NCI-H345 treated with DMSO at 0.1 percent for 48 hours (cell line): ENCODE data around the gene FN1.
"Not testable (repeated sequence)": the region's sequence is repeated elsewhere in the genome, so short reads cannot be mapped to it uniquely, and the experiment has no call there.

ENCODE experiments used
- DNase-seq: peaks from one replicate; lab custom pipeline; 2025; ENCODE audit not compliant: unreplicated experiment; lab: John Stamatoyannopoulos, UW

FN1 gene

DNA sequence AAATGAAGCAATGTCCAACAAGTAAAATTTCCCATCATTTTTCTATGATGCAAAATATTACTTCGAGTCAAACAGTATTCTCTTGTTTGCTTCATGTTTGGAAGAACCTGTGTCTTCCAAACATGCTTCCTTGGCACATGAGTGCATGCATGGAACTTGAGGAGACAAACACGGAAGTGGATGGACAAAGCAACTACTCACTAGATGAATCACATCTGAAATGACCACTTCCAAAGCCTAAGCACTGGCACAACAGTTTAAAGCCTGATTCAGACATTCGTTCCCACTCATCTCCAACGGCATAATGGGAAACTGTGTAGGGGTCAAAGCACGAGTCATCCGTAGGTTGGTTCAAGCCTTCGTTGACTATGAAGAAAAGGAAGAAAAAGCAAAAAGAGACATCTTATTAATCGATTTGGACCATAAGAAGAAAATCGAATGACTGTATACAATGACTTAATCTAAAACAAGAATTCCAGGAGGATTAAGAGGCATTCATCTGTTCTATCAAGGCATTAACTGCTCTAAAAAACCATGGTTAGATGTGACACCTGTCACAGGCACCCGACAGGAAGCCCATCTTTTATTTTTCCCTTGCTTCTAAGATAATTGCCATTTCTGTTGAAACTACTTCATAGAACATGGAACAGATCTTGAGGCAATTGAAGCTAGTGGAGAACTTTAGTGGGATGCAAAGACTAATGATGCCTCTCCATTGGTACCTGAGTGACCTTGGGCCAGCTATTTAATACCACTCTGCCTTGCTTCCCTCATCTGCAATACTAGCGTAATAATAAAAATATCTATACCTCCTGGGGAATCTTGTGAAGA is 68.0 kb downstream of the FN1 start:
- no peak for DNase-seq

DNA sequence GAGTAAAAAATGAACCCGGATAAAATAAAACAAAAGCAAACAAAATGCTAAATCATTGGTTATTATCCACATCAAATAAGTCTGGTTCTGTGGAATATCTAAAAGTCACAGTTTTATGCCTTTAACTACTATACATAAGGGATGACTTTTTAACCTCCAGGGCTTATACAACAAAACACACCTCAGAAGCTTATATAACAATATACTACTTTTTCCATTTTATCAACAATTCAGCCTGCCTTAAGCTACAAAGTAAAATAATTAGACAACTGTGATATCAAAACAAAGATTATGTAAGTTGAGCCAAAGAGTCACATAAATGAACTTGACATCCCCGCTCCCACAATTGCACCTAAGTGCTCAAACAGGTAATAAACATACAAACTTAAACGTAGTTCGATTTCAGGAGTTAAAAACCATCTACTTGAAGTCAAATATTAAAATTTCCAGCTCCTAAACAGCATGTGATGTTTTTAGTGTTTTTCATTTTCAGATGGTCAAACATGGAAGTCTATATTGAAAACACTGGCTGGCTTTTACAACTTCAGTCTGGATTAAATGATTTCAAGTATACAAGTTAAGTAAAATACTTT is 69.3 kb downstream of the FN1 start:
- DNase-seq = no peak

DNA sequence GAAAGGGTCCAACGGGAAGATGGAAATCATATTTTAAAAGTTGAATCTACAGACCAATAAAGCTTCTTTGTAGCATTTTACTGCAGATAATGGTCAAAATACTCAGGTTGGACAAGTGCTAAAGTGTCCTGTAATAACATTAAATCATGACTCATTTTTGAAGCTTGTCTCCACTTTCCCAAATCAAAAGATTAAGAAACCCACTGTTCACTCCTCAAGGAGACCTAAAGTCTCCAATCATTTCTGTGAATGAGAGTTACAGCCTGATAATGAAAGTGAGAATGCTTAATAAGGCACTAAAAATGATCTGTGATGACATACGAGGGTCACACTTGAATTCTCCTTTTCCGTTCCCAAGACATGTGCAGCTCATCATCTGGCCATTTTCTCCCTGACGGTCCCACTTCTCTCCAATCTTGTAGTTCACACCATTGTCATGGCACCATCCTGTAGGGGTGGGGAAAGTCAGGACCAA is 70.6 kb downstream of the FN1 start:
- DNase-seq = no peak

DNA sequence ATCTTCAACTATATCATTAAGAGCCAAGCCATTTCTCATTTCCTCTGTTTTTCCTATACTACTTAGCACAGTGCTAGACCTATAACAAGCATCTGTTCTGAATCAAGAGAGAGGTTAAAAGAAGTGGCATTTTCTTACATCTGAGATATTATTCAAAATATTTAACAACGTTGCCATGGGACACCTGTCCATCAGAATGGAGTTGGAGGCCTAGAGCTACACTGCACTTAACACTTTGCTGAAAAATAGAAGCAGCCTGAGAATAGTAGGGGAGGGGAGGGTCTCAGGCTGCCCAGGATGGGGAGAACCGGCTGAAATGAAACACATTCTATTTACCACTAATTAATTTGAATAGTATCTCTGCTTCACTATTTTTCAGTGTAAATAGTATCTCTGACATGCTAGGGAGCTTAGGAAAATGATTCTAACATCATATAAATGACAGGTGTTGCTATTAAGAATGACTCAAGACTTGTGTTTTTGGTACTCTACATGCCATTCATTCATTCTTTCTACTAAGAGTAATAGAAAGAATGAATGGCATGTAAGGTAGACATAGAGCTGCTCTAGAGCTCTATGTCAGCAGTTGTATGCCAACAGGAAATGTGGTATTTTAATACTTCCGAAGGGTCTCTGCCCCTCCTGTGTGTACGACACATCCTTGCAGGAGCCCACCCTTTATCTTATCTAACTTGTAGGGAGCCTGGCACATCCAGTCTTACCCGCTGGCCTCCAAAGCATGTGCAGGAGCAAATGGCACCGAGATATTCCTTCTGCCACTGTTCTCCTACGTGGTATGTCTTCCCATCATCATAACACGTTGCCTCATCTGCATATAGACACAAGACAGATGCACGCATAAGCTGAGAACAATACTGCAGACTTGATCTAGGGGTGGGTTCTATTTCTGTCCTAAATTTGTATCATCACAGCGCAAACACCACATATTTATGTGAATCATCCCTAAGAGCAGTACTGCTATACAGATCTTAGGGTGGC is 71.4 kb downstream of the FN1 start:
- DNase-seq = no peak

DNA sequence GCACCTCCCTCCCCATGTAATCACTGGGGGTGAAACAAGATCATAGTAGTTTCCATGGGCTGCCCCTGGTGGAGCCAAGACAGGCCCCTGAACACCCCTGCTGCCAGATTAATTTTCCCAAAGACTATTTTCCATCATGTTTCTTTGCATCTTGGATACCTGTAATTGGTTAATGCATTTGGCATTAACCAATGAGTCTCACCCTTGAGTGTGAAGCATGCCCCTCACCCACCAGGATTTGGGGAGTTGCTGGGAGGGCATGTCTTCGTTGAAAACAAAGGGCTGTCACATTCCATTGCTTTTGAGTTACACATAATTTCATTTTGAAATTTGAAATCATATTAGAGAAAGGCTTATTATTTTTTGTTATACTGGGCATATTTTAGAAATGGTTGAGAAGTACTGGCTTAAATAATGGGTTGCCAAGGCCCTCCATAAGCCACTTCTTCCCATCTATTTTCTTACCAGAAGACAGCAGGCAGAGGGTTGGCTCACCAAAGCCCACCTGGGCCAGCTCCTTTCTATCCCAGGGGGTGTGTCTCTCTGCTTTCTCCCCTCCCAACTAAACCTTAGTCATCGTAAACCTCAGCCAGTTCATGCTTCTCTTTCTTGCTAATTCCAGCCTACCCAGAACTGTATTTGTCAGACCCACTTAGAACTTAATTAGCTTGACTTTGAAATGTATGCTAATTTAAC is 72.3 kb downstream of the FN1 start:
- DNase-seq = no peak

DNA sequence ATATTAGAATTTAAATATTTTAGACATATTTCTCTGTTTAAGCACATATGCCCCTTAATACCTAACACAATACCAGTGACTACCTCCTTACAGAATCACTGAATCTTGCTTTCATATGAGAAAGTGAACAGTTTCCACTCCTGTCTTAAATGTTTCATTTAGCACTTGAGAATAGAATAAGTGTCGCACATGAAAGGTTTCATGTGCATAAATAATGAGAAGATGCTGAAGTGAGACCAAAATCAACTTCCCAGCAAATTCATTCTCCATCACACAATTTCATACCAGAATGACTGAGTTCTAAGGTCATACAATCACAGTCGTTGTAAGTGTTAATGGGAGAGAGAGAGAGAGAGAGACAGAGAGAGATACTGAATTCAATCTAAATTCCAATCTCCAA is 72.8 kb downstream of the FN1 start:
- DNase-seq = no peak

DNA sequence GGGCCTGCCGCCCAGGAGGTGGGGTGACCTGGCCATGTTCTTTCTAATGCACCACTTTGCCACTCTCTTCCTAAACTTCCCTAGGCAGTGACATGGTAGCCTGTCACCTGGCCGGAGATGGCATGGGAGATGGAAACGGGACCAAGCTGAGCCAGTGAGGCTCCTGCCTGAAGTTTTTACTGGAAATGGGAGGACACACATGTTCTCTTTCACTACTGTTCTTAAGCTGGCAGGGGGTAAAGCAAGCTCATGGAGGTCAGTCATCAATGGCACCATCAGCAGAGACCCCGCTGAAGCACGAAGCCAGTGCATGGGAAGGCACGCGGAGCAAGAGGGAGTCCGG is 73.3 kb downstream of the FN1 start:
- DNase-seq = no peak

DNA sequence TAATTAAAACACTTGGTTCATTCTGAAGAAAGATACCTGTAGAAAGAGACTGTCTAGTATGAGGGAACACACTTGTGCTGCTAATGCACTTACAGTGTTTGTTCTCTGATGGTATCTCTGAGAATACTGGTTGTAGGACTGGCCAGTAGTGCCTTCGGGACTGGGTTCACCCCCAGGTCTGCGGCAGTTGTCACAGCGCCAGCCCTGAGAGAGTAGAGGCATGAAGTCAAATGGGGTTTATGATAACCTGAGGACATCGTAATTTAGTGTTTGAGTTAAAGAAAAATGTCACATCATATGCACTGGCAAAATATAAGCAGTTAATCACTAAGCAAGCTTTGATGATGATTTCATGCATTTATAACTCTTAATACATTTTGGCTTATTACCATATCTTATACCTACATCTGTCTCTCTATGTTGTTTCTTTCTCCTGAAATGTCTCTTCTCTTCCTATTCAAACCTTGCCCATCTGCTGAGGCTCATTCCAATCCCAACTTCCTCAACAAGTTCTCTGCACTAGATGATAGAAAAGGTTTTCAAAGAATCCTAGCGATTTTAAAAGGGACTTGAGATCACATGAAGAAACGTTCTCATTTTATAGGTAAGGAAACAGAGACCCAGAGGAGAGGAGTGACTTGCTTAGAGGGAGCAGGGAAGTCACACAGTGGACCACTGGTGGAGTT is 73.8 kb downstream of the FN1 start:
- no peak for DNase-seq

DNA sequence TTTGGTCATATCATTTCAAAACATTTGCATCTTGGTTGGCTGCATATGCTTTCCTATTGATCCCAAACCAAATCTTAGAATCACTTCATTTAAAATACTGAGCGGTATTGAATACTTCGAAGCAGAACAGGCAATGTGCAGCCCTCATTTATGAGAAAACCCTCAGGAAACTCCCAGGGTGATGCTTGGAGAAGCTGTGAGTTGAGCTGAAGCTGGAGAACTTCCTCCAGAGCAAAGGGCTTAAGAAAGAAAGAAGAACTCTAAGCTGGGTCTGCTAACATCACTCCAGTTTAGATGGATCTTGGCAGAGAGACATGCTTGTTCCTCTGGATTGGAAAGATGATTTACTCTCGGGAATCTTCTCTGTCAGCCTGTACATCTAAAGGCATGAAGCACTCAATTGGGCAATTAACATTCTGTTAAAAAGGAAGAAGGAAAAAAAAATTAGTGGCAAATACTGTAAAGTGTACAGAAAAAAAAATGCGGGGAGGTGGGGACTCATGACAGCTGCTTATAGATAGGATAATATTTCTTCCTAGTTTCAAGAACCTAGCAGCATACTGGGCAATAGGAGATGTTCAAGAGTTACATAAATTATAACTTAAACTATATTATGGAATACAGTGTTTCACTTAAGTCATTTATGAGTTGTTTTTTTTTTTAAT is 74.5 kb downstream of the FN1 start:
- DNase-seq = no peak

DNA sequence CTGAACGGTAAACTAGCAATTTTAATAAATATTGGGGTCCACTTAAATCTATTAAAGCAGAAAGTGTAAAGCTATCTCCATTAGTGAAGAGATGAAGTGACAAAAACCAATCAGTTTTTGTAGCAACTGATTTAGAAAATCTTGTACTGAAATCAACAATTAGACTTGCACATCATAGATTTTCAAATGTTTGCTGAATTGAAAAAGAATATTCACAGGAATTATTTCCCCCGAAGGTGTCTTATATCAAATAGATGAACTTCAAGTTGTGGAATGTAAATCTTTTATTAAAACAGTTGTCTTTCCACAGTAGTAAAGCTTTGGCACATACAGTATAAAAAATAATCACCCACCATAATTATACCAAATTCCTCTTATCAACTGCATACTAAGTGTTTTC is 75.3 kb downstream of the FN1 start:
- no peak for DNase-seq

DNA sequence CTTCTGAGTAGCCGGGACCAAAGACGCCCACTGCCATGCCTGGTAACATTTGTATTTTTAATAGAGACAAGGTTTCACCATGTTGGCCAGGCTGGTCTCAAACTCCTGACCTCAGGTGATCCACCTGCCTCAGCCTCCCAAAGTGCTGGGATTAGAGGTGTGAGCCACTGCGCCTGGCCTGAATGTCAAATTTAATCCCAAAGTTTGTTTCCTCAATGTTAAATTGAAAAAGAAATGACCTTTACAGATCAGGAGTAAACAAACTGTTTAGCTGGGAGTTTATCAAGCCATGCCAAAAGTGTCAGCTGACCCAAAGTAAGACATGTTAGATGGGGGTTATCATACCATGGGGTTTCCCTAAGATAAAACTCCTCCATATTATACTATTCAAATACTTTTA is 75.8 kb downstream of the FN1 start:
- DNase-seq = not testable (repeated sequence)

DNA sequence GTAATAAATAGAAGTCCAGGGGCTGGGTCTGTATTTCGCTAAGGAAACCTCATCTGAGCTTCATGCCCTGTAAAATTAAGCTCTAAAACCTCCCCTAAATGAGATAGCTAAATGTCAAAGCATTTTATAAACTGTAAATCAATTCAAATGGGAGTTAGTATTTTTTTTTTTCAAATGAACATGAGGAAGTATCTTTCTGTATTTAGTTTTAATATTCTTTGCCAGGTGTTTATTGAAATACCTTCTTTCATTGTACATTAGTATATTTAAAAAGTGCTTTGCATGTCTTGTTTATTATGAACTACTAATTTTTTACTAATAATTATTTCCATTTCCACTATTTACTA is 76.3 kb downstream of the FN1 start:
- no peak for DNase-seq

DNA sequence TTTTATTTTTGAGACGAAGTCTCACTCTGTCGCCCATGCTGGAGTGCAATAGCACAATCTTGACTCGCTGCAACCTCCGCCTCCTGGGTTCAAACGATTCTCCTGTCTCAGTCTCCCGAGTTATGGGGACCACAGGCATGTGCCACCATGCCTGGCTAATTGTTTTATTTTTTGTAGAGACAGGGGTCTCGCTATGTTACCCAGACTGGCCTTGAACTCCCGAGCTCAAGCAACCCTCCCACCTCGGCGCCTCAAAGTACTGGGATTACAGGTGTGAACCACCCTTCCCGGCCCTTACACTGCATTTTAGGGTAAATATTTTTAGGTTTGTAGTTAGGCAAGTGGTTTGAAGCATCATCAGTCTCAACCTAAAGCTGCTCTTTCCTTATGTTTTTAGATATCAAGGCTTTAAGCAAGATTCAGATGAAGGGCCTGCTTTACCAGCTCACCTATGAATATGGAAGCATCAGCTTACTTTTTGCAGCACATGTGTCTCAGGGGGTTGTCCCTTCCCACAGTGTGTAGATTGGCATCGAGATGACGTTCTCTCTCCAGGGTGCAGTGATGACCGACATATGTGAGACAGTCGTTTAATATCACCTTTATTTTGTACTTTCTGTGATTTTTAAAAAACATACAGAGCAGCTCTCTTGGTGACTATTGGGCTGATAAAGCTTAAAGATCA is 76.8 kb downstream of the FN1 start:
- DNase-seq = no peak

DNA sequence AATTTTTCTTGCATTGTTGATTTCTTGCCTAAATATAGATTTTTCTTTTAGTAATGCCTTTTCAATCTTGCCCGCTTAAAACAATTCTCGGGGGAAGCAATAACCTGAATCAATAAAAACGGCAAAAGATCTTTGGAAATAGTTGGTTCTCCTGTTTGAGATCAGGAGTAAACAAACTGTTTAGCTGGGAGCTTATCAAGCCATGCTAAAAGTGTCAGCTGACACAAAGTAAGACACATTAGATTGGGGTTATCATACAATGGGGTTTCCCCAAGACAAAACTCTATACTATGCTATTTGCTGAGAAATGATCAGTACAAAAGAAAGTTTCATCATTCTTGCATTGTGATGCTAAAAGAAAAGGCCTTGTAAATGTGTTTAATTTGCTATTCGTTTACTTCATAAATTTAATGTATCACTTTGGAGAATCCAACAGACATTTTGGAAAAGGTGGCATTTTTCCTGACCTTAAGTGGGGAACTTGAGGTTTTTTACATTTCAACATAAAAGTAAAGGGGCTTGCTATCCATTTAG is 77.5 kb downstream of the FN1 start:
- no peak for DNase-seq

DNA sequence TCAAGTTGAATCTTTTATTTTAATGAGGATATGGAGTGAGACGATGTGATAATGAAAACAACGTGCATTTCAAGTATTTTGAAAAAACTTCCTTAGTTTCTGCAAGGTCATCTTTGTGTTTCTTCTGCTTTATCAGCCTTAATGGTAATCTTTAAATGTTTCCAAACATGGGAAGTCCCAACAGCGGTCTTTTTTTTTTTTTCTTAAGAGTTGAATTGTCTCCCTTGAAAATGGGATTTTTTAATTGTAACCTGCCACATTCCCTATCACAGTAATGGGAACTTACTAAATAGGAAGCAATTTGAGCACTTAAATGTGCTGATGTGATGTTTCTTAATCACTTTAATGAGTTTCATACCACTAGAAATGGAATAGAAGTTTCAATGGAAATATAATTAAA is 78.2 kb downstream of the FN1 start:
- DNase-seq = no peak

DNA sequence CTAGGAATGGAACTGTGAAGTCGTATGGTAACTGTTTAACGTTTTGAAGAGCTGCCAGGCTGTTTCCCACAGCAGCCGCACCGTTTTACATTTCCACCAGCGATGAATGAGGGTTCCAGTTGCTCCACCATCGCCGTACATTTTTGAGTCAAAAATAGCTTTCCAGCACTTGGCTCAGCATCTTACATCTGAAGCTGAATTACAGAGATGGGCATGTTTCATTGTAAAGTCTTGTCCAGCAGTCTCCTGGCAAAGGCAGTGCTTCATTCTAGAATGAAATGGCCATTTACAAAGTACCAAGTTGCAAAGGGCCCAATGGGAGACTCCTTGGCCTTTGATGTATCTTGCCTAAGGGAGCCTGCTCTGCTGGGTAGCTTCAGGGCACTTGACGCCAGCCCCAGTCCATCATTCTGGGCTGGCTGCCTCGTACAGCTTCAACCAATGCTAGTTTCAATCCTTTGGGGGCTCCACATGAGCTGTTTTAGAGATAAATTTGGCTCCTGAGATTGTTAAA is 78.9 kb downstream of the FN1 start:
- DNase-seq = no peak

DNA sequence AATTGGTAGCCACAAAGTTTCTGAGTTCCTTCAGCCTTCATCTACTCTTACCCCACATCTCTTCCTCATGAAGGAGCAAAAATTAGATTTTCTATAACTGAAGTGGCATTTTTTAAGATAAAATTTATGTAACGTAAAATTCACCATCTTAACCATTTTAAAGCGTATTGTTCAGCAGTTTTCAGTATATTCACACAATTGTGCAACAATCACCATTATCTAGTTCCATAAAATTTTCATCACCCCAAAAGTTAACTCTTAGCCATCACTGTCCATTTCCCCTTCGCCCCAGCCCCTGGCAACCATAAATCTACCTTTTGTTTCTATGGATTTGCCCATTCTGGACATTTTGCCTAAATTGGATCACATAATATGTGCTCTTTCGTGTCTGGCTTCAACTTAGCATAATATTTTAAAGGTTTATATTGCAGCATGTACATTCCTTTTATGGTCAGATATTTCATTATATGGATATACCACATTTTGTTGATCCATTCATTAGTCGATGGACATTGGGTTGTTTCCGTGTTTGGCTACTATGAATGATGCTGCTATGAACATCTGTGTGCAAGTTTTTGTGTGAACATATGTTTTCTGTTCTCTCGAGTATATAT is 79.4 kb downstream of the FN1 start:
- no peak for DNase-seq

DNA sequence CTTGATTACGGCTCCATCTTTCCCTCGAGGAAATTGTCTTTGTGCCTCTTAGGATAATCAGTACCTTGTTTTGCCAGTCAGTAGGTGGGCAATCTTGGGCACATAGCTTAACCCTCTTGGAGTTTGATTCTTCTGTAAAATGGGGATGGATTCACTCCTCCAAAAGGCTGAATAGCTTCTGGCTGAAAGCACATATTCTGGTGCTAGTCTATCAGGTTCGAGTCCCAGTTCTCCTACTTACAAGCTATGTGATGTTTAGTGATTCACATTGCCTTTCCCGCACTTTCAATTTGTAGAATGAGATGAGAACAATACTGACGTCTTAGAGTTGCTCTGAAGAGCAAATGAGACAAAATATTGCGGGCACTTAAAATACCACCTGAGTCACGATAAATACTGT is 80.1 kb downstream of the FN1 start:
- no peak for DNase-seq
